GM21447 (cell line): ENCODE results near the gene RAD21L1.
"Not testable (repeated sequence)": the region's sequence is repeated elsewhere in the genome, so short reads cannot be mapped to it uniquely, and the experiment has no call there.

Source experiments
- ATAC-seq: cut with Tn5 transposase; IDR thresholded peaks from one replicate; pipeline ENCODE4 v1.9.1; 2021; ENCODE audit not compliant: unreplicated experiment

RAD21L1 gene

DNA sequence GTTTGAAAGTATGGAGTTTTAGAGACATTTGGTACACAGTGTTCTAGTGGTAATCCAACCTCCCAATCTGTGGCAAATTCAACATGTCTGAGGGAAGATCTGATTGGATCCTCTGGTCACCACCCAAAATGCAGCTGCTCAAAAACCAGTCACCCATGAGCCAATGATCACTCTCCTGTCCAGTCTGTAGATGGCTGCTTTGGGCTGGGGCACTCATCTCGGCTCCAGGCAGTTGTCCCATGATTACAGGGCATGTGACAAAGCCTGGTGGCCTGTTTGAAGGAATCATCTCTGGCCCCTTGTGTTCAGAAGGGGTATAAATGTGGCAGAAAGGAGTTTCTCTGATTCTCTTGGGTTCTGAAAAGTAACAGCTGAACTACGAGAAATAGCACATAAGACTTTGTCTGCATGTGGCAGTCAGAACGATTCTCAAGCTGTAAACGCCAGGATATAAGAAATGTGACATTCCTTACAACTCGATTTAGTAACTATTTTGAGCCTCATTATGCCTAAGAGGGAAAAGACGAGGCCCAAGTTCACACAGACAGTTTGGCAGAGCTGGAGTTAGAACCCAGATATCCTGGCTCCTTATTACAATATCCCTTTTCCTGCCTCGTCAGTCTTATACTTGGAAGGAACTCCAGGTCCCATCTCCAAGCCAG, 26.5 kb upstream of the RAD21L1 start:
- no peak for ATAC-seq

DNA sequence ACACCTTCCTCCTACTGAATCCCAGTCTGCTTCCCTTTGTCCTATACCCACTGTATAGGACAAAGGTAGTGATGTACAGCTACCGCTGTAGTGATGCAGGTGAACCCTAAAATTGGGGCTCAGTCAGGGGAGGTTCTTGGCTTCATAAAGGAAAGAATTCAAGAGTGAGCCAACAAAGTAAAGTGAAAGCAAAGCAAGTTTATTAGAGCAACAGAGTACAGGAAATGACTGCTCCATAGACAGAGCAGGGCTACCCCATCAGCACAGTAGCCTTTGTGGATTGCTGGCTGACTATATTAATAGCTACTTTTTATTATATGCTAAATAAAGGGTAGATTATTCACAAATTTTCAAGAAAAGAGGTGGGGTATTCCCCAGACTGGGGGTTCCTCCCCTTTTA, 25.9 kb upstream of the RAD21L1 start:
- ATAC-seq, result no peak

DNA sequence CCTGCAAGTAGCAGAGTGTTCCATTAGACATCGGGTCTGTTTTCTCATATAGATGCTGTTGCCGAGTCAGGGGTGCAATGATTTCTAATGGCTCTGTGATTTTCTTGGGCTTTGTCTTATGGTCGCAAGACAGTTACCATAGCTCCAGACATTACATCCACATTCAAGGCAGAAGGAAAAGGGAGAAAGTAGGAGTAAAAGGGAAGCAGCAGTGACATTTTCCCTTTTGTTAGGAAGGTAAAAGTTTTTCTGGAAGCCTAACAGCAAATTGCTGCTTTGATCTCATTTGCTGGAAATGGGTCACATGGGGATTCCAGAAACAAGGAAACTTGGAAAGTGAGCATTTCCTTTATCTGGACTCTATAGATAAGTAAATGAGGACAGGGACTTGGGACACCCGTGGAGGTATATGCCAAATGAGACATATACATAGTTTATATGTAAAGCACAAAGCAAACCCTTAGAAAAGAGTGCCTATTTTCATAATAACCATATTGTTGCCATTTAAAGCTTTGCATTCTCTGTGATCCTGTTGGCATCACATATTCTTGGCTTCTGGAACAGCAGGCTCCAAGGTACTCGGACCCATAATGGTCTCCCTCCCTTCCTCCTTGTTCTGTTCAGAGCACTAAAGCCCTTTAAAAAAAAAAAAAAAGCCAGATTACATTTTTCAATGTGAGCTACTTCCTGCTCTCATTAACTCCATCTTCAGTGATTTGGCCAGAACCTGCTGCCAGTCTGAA, 22.9 kb upstream of the RAD21L1 start, which contains the start of gene C20orf202:
TSS of gene C20orf202 (plus strand) at position 693 of the 743 bp plus-strand sequence. CDS start 132 bp downstream, outside the sequence.
- ATAC-seq, result no peak

DNA sequence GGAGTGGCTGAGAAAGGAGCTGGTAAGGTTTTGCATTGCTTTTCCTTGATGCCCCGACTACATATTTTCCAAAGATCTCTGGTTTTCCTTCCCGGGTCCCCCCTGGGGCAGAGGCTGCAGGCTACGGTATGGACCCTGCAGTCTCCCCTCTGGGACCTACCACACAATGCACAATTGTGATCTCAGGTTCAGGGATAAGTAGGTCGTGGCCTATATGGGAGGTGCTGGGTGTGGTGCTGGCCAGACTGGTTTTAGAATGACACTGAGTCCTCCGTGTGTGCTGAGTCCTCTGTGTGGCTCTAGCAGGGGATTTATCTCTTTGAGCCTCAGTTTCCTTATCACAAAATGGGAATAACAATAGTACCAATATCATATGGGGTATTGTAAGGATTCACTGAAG, 22.2 kb upstream of the RAD21L1 start:
- no peak for ATAC-seq

DNA sequence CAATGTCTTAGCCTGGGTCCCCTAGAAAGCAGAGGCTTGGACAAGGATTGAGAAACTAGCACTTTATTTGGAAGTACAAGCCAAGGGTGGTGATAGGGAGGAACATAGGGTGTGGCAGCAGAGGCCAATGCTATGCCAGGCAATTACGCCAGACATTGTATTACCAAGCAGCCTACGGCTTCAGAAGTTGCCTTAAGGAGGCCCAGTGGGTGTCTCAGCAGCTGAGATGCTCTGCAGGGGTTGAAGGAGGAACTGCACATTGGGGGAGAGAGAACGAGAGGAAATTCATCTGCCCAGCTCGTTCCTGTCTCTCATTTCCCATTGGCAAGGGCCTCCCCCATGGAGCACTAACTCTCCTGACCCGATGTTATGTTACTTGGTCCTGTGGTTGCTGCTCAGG, 21.7 kb upstream of the RAD21L1 start:
- ATAC-seq, result no peak

DNA sequence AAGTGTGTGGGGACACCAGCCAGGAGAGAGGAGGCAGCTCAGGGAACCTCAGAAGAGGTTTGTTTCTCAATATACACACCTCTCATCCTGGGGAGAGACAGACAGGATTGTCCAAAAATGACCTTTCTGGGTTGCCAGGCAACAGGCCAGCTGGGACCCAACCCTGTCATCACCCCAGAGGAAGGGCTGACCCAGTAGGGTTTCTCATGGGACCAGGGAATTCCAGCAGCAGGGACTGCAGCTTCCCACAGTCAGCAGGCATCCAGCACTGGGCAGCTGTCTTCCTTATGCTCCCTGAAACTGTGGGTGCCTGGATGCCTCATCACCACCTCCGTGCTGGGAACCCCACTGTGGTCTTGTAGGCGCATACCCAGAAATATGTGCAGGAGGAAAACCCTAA, 21.3 kb upstream of the RAD21L1 start:
- ATAC-seq, result no peak

DNA sequence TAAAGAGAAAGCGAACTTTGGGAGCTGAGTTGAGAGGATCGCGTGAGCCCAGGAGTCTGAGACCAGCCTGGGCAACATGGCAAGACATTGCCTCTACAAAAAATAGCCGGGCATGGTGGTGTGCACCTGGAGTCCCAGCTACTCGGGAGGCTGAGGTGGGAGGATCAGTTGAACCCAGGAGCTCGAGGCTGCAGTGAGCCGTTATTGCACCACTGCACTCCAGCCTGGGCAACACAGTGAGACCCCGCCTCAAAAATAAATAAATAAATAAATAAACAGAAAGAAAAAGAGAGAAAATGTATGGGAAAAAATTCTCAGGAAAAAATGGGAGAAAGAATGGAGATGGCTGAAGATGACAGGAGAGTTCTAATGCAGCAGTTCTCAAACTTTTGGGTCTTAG, 20.0 kb upstream of the RAD21L1 start:
- no peak for ATAC-seq

DNA sequence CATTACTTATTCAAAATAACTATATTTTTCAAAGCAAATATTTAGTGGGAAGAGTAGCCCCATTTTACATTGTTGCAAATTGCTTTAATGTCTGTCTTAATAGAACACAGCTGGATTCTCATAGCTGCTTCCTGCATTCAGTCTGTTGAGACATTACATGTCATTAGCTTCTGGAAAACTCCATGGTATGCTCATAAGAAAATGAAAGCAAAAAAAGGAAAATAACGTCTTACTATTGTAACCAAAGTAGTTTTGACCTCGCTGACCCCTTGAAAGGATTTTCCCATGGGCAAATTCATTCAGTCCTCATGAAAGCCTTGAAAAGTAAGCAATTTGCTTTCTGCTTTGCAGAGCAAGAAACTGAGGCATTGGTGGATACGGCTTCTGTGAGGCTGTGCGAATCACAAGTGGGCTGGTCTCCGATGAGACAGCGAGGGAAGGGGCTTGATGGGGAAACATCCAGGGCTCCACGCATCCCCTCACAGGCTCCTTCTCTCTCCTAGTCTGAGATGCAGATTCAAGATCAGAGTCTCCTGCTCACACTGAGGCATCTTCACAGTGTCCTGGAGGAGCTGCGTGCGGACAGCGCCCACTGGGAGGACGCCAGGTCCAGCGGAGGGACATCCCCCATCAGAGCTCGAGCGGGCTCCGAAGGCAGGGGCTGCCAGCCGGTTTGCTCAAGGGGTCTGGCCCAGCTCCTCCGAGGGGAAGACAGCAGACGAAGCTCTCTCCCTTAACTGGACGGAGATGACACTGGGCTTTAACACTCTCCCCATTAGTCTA, 19.3 kb upstream of the RAD21L1 start:
- no peak for ATAC-seq

DNA sequence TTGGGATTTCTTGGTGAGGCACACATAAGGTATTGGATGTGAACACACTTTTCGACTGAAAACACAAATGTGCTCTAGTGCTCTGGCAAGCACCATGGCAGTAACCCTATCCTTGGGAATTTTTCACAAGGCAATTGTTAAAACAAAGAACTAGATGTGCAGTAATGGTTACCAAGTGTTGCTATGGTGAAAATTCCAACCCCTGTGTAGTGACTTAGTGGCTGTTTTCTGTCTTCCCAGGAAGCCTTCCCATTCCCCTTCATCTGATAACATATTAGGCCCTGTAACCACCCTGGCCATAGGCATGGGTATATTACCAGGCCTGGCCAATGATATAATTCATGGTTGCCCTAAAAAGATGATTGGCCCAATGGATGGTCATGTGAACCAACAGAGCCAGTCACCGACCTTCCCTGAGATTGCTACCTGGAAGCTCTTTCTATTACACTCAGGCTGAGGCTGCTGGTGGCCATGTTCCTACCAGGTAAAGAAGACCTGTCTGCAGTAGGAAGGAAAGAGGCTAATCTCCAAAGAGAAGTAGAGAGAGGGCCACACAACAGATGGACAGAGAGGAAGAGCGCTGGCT, 18.5 kb upstream of the RAD21L1 start:
- ATAC-seq, result no peak

DNA sequence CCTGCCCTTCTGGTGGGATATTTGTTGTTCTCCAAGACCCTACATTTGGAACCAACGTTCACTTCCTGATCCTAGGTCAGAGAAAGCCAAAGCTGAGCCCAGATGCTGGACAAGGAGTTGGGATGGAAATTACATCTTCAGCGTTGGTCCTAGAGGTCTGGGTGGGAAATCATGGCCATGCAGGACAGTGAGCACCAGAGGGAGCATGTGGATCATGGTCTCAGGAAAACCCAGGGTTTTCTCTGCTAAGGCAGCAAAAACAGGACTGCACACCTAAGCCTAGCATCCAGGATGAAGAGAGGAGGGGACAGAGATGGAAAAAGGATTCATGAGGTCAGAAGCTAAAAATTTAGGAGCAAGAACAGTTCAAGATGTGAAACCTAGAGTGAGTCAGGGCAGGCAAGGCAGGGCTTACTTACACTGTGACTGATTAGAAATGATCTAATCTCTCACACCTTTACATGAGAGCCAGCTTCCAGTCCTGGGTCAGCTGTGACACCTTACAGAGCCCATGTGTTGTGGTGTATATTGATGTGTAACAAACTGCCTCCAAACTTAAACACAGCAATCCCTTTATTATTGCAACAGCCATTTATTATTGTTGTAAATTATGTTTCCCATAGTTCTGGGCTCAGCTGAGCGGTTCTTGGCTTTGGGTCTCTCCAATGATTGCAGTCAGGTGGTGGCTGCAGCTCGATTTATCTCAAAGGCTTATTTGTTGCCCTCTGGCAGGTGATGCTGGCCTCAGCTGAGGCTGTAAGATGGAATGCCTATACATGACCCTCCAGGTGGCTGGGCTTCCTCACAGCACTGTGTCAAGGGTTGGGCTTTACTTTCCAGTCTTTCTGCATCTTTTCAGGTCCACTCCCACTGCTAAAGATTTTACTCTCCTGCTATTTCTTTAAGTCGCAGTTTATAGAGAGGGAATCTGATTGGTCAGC, 16.1 kb upstream of the RAD21L1 start:
- no peak for ATAC-seq

DNA sequence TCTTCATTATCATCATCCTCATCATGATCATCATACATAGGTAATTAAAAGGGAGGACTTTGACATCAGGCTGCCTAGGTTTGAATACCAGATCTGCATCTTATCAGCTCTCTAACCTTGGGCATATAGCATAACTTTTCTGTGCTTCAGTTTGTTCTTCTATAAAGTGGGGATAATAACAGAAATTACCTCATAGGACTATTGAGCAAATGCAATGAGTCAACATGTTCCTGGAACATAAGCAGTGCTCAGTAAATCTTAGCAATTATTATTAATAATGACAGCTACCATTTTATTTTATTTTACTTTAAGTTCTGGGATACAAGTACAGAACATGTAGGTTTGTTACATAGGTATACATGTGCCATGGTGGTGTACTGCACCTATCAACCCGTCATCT, 15.3 kb upstream of the RAD21L1 start:
- ATAC-seq, result no peak

DNA sequence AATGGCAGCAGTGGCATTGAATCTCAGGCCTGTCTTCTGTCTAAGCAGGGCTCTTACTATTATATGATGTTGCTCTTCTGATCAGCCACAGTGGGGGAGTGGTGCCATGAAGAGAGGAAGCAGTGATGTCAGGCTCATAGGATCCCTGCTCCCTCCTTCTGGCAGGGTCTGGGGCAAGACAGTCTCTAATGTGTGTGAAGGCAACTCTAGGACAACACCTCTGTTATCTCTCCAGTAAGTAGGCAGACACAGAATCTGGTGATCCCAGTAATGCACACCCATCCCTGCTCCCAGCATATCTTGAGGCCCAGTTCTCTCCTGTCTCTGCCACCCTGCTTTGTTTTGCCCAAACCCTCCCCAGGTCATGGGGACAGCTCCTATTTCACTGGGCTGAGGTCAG, 13.8 kb upstream of the RAD21L1 start:
- ATAC-seq, result no peak

DNA sequence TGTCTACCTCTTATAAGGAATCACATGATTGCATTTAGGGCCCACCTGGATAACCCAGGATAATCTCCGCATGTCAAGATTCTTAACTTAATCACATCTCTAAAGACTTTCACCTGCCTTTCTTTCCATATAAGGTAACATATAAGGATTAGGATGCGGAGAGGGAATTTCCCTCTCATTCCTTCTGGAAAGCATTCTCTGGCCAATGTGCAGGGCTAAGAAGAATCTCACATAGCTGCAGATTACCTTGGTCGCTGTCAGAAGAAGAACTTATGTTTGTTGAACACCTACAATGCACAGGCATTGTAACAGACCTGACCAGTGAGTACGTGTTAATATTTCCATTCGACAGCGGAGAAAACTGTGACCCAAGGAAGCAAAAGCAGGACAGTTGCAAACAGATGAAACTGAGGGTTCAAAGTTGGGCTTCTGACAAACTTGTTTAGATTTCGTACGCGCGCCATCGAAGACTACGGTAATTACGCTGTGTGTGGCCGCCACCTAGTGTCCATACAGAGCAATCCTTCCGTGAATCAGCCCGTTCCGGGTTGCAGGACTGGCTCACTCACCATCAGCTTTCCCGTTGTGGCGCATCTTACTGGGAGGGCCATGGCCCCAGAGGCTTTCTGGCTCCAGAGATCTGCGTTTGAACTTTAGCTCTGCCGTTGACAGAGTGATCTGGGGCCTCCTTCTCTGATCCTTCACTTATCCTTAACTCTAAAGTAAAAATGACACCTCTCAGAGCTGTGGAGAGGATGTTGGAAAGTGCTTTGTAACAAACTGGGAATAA, 13.0 kb upstream of the RAD21L1 start:
- peak; percentile 73 for ATAC-seq

DNA sequence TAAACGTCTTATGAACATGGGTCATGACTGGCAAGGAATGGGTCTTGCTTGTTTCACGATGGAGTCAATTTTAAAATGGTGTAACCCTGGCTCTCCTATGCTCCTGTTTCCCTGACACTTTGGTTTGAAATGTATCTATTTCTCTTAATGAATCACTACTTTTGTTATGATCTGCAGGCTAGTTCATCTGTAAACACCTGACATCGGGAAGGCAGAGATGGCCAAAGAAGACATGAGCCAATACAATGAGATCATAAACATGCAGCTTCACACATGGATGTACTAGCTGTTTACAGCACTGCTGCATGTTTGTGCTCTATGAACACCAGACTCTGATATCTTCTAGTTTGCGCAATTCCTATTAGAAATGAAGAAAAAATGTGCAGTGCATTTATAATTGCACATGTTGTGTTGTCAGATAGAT, 11.0 kb upstream of the RAD21L1 start:
- no peak for ATAC-seq

DNA sequence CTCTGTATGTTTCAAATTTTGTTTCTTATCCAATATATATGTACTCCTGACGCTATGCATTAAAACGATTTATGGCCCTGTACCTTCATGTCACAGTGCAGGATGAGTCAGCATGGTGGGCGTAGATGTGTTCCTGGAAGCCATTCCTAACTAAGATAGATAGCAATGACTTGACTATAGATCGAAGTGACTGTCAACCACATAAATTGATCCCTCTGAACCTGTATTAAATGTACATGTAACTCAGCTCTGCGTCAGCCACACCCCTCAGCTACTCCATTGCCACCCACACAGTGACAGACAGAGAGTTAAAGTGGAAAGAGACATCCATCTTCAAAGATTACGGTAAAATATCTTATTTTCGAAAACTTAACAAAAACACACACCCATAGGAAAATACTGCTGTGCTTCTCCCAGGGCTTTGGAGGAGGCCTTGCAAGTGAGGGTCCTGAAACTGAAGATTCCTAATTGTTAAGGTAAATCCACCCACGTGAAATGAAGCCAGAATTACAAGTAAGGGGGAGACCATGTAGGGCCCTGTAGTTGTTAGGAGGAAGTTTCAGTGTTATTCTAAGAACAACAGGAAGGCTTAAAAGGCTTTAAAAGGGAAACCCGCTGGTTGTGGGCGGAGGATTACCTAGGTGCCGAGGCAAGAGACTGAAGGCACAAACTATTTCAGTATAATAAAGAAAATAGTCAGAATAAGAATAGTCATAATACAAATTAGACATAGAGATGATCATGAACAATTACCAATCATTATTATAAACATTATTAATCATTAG, 10.3 kb upstream of the RAD21L1 start:
- ATAC-seq, result no peak

DNA sequence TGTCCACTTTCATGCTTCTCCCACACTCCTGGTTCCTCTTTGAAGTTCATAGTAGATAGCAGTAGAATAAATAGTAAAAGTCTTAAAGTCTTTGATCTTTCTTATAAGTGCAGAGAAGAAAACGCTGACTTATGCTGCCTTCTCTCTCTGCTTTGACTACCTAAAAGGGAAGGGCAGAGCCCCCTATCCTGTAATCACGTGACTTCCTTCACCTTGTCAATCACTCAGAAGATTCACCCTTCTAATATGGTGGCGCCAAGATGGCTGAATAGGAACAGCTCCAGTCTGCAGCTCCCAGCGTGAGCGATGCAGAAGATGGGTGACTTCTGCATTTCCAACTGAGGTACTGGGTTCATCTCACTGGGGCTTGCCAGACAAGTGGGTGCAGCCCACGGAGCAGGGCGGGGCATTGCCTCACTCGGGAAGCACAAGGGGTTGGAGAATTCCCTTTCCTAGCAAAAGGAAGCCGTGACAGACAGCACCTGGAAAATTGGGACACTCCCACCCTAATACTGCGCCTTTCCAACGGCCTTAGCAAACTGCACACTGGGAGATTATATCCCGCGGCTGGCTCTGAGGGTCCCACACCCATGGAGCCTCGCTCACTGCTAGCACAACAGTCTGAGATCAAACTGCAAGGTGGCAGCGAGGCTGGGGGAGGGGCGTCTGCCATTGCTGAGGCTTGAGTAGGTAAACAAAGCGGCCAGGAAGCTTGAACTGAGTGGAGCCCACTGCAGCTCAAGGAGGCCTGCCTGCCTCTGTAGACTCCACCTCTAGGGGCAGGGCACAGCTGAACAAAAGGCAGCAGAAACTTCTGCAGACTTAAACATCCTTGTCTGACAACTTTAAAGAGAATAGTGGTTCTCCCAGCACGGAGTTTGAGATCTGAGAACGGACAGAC, 9.1 kb upstream of the RAD21L1 start:
- not testable (repeated sequence) for ATAC-seq

DNA sequence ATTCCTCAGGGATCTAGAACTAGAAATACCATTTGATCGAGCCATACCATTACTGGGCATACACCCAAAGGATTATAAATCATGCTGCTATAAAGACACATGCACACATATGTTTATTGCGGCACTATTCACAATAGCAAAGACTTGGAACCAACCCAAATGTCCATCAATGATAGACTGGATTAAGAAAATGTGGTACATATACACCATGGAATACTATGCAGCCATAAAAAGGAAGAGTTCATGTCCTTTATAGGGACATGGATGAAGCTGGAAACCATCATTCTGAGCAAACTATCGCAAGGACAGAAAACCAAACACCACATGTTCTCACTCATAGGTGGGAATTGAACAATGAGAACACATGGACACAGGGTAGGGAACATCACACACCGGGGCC, 3.1 kb upstream of the RAD21L1 start:
- ATAC-seq, result not testable (repeated sequence)
